ENCODE results near the gene HBB. TPM values are rescaled to one million over a fixed set of nuclear protein-coding genes. Genes with fewer than 3 reads are reported as not detected.

The HBB gene
- total RNA-seq, result over 10,000 TPM in 2 of 7 donors, 1,000 to 10,000 TPM in 3, 100 to 1,000 TPM in 2; 465 to 40,257 (median 5,354) TPM
- polyA plus RNA-seq, result 1,000 to 10,000 TPM in 1 of 3 donors, 100 to 1,000 TPM in 2; 107 to 1,699 (median 207) TPM
- long read RNA-seq, donor 1, transcript HBB-201 (3 exons, 628 nt), result major isoform, 4,502 of 5,455 reads
- long read RNA-seq, donor 1, transcript HBB-204 (2 exons, 680 nt), result minor isoform, 33 of 5,455 reads
- long read RNA-seq, donor 1, transcript HBB-203 (2 exons, 319 nt), result minor isoform, 537 of 5,455 reads
- long read RNA-seq, donor 1, partial matches to known transcripts, result 5 of 5,455 reads
- long read RNA-seq, donor 1, other reads (novel, unspliced or antisense), result 377 of 5,455 reads
- long read RNA-seq, donor 2, transcript HBB-201 (3 exons, 628 nt), result major isoform, 2,428 of 2,883 reads
- long read RNA-seq, donor 2, transcript HBB-203 (2 exons, 319 nt), result minor isoform, 278 of 2,883 reads
- long read RNA-seq, donor 2, transcript HBB-204 (2 exons, 680 nt), result minor isoform, 27 of 2,883 reads
- long read RNA-seq, donor 2, partial matches to known transcripts, result 0 of 2,883 reads
- long read RNA-seq, donor 2, other reads (novel, unspliced or antisense), result 148 of 2,883 reads

DNA sequence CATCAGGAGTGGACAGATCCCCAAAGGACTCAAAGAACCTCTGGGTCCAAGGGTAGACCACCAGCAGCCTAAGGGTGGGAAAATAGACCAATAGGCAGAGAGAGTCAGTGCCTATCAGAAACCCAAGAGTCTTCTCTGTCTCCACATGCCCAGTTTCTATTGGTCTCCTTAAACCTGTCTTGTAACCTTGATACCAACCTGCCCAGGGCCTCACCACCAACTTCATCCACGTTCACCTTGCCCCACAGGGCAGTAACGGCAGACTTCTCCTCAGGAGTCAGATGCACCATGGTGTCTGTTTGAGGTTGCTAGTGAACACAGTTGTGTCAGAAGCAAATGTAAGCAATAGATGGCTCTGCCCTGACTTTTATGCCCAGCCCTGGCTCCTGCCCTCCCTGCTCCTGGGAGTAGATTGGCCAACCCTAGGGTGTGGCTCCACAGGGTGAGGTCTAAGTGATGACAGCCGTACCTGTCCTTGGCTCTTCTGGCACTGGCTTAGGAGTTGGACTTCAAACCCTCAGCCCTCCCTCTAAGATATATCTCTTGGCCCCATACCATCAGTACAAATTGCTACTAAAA is at the start of gene HBB:
Gene HBB (minus strand): TSS at position 340 of the 579 bp plus-strand sequence. CDS start 50 bp downstream, at position 290.
- no peak within 1 kb of the TSS for H3K27ac ChIP-seq
- H3K4me1 ChIP-seq, result no peaks in the 10 kb centered on the region
- 79 to 88% (median 84%) methylated on average over 3 of the region's 3 CpGs for WGBS, 5 donors
- peaks cover 0 to 5% (median 0%) of the 10 kb centered on the region in 8 donors for H3K9me3 ChIP-seq
- H3K4me3 ChIP-seq, result no peak within 1 kb of the TSS
- DNase-seq, result no peak
- no peaks in the 10 kb centered on the region for H3K27me3 ChIP-seq (replicated peaks in 1 of 7)
- TF ChIP-seq POLR2A (IDR thresholded peaks at IDR 0.05), result no peak
- TF ChIP-seq, protein P1, sequence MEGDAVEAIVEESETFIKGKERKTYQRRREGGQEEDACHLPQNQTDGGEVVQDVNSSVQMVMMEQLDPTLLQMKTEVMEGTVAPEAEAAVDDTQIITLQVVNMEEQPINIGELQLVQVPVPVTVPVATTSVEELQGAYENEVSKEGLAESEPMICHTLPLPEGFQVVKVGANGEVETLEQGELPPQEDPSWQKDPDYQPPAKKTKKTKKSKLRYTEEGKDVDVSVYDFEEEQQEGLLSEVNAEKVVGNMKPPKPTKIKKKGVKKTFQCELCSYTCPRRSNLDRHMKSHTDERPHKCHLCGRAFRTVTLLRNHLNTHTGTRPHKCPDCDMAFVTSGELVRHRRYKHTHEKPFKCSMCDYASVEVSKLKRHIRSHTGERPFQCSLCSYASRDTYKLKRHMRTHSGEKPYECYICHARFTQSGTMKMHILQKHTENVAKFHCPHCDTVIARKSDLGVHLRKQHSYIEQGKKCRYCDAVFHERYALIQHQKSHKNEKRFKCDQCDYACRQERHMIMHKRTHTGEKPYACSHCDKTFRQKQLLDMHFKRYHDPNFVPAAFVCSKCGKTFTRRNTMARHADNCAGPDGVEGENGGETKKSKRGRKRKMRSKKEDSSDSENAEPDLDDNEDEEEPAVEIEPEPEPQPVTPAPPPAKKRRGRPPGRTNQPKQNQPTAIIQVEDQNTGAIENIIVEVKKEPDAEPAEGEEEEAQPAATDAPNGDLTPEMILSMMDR (IDR thresholded peaks at IDR 0.05 in 8 of 11, conservative IDR thresholded peaks at IDR 0.05 in 3 of 11), result no peak
- no peak for TF ChIP-seq POLR2AphosphoS5 (IDR thresholded peaks at IDR 0.05)
- no peaks in the 10 kb centered on the region for H3K36me3 ChIP-seq
- intact Hi-C loops (cut with DNase I; ENCODE audit: low total_unique reads), result no loop called here

DNA sequence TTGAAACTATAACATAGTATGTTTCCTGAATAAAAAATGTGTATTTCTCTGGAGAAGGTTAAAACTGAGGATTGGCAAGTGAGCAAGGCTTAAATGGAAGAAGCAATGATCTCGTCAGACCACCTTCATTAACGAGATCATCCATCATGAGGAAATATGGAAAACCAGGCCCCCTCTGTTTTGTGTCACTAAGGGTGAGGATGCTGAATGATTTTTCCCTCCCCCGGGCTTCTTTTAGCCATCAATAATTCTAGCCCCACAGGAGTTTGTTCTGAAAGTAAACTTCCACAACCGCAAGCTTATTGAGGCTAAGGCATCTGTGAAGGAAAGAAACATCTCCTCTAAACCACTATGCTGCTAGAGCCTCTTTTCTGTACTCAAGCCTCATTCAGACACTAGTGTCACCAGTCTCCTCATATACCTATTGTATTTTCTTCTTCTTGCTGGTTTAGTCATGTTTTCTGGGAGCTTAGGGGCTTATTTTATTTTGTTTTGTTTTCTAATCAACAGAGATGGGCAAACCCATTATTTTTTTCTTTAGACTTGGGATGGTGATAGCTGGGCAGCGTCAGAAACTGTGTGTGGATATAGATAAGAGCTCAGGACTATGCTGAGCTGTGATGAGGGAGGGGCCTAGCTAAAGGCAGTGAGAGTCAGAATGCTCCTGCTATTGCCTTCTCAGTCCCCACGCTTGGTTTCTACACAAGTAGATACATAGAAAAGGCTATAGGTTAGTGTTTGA is 48.7 kb upstream of the HBB start:
- no peaks in the 10 kb centered on the region for H3K9me3 ChIP-seq
- no peaks in the 10 kb centered on the region for H3K4me1 ChIP-seq
- H3K27ac ChIP-seq, result no peak overlapping the region
- WGBS, 5 donors, result 62 to 75% (median 72%) methylated on average over 6 of the region's 6 CpGs
- TF ChIP-seq POLR2A (IDR thresholded peaks at IDR 0.05) (no peak), POLR2AphosphoS5 (IDR thresholded peaks at IDR 0.05) (no peak)
- TF ChIP-seq, protein P1 (IDR thresholded peaks at IDR 0.05 in 8 of 11, conservative IDR thresholded peaks at IDR 0.05 in 3 of 11), result no peak
- no peak overlapping the region for H3K4me3 ChIP-seq
- no peak for DNase-seq
- intact Hi-C loops (cut with DNase I; ENCODE audit: low total_unique reads), result no loop called here
- no peaks in the 10 kb centered on the region for H3K36me3 ChIP-seq
- H3K27me3 ChIP-seq (replicated peaks in 1 of 7), result no peaks in the 10 kb centered on the region

DNA sequence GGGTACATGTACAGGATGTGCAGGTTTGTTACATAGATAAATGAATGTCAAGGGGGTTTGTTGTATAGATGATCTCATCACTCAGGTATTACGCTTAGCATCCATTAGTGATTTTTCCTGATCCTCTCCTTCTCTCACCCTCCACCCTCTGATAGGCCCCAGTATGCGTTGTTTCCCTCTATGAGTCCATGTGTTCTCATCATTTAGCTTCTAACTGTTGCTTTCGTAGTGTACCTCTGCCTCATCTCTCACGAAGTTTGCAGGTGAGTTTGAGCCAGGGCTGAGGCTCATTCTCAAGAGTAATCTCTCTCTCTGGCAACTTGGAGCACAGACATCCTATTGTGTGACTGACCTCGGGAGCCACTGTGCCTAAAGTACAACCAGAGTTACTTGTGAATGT is 47.5 kb upstream of the HBB start:
- 65 to 76% (median 72%) methylated on average over 5 of the region's 5 CpGs for WGBS, 5 donors
- no peak for DNase-seq
- Histone ChIP-seq H3K27me3 (replicated peaks in 1 of 7) (no peaks in the 10 kb centered on the region), H3K36me3 (no peaks in the 10 kb centered on the region), H3K4me3 (no peak overlapping the region), H3K4me1 (no peaks in the 10 kb centered on the region), H3K9me3 (no peaks in the 10 kb centered on the region), H3K27ac (no peak overlapping the region)
- TF ChIP-seq POLR2AphosphoS5 (IDR thresholded peaks at IDR 0.05) (no peak), POLR2A (IDR thresholded peaks at IDR 0.05) (no peak)
- TF ChIP-seq, protein P1 (IDR thresholded peaks at IDR 0.05 in 8 of 11, conservative IDR thresholded peaks at IDR 0.05 in 3 of 11), result no peak
- intact Hi-C loops (cut with DNase I; ENCODE audit: low total_unique reads), result no loop called here

Measured in spleen (tissue), 13 donors.